ENCODE data around the gene RNF167.

RNF167 gene

GRCh38 chr17:4945176-4945943 lies 5.3 kb downstream of the RNF167 start:
- no peak overlapping the region; the same call in 1 of the 2 replicates for H3K4me3 ChIP-seq (ENCODE audit: low read depth, low read length)
- DNase-seq (ENCODE audit: low read depth) = no peak
- TF ChIP-seq, protein P1, sequence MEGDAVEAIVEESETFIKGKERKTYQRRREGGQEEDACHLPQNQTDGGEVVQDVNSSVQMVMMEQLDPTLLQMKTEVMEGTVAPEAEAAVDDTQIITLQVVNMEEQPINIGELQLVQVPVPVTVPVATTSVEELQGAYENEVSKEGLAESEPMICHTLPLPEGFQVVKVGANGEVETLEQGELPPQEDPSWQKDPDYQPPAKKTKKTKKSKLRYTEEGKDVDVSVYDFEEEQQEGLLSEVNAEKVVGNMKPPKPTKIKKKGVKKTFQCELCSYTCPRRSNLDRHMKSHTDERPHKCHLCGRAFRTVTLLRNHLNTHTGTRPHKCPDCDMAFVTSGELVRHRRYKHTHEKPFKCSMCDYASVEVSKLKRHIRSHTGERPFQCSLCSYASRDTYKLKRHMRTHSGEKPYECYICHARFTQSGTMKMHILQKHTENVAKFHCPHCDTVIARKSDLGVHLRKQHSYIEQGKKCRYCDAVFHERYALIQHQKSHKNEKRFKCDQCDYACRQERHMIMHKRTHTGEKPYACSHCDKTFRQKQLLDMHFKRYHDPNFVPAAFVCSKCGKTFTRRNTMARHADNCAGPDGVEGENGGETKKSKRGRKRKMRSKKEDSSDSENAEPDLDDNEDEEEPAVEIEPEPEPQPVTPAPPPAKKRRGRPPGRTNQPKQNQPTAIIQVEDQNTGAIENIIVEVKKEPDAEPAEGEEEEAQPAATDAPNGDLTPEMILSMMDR (IDR thresholded peaks at IDR 0.05; ENCODE audit: control insufficient read depth, extremely low read depth, insufficient read depth) = no peak

DNA sequence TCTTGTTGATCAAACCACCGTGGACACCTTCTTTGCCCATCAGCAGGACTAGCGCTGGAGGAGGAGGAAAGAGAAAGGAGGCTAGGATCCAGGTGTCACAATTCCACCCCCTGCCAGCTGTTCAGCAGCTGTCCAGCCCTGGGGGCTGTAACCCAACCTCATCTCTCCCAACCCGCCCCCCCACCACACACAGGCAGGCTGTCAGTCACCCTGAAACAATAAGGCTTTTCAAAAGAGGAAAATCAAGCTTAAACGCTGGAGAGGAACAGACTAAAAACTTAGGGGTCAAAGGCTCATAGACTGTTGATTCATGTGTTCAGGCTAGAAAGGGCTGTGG lies 5.8 kb downstream of the RNF167 start:
- DNase-seq (ENCODE audit: low read depth) = no peak
- H3K4me3 ChIP-seq (ENCODE audit: low read depth, low read length) = peak overlapping the region; percentile 99
- TF ChIP-seq, protein P1 (IDR thresholded peaks at IDR 0.05; ENCODE audit: control insufficient read depth, extremely low read depth, insufficient read depth) = no peak

GRCh38 chr17:4946312-4946976 lies 6.4 kb downstream of the RNF167 start:
- no peak for DNase-seq (ENCODE audit: low read depth)
- H3K4me3 ChIP-seq (ENCODE audit: low read depth, low read length) = peak overlapping the region; percentile 99
- TF ChIP-seq, protein P1 (IDR thresholded peaks at IDR 0.05; ENCODE audit: control insufficient read depth, extremely low read depth, insufficient read depth) = no peak

GRCh38 chr17:4947010-4947410 lies 6.9 kb downstream of the RNF167 start:
- no peak for DNase-seq (ENCODE audit: low read depth)
- TF ChIP-seq, protein P1 (IDR thresholded peaks at IDR 0.05; ENCODE audit: control insufficient read depth, extremely low read depth, insufficient read depth) = no peak

GRCh38 chr17:4947411-4948165 lies 7.5 kb downstream of the RNF167 start:
- TF ChIP-seq, protein P1 (IDR thresholded peaks at IDR 0.05; ENCODE audit: control insufficient read depth, extremely low read depth, insufficient read depth) = no peak
- H3K4me3 ChIP-seq (ENCODE audit: low read depth, low read length) = peak overlapping the region; percentile 99
- no peak for DNase-seq (ENCODE audit: low read depth)

More at GRCh38 chr17:4947010-4947410, 6.9 kb downstream of the RNF167 start:
- peak overlapping the region; percentile 99 for H3K4me3 ChIP-seq (ENCODE audit: low read depth, low read length)

GRCh38 chr17:4948166-4948930 lies 8.3 kb downstream of the RNF167 start, which contains the start of gene PFN1:
Gene PFN1 (minus strand): TSS chr17:4948530. CDS start chr17:4948394, 136 bp downstream.
- peak; percentile 66 for DNase-seq (ENCODE audit: low read depth)
- TF ChIP-seq, protein P1 (IDR thresholded peaks at IDR 0.05; ENCODE audit: control insufficient read depth, extremely low read depth, insufficient read depth) = no peak
- peak within 1 kb of the TSS; percentile 99 for H3K4me3 ChIP-seq (ENCODE audit: low read depth, low read length)

Measured in LNCaP clone FGC (cell line).